ENCODE data around the gene ATP6V0C. TPM values are rescaled to one million over a fixed set of nuclear protein-coding genes. Genes with fewer than 3 reads are reported as not detected.

The ATP6V0C gene
- total and polyA plus RNA-seq, 7 donors, result 33.2 to 233 (median 51.5) TPM

DNA sequence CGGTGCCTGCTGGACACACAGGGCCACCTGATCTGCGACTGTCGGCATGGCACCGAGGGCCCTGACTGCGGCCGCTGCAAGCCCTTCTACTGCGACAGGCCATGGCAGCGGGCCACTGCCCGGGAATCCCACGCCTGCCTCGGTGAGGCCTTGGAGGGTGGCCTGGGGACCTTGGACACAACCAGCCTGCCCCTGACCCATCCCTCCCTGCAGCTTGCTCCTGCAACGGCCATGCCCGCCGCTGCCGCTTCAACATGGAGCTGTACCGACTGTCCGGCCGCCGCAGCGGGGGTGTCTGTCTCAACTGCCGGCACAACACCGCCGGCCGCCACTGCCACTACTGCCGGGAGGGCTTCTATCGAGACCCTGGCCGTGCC lies 41.3 kb upstream of the ATP6V0C start:
- intact Hi-C loops (cut with DNase I), result no loop called here
- H3K4me3 ChIP-seq, result no peak overlapping the region
- peaks cover 0 to 66% (median 57%) of the 10 kb centered on the region in 4 donors for H3K4me1 ChIP-seq
- H3K9me3 ChIP-seq, result no peaks in the 10 kb centered on the region
- WGBS, 2 donors, result 91 to 94% methylated on average over 27 of the region's 27 CpGs
- no peak for DNase-seq
- H3K27ac ChIP-seq, result no peak overlapping the region
- peaks cover 32 to 60% (median 49%) of the 10 kb centered on the region in 3 donors for H3K27me3 ChIP-seq
- H3K36me3 ChIP-seq, result no peaks in the 10 kb centered on the region
- TF ChIP-seq, protein P1, sequence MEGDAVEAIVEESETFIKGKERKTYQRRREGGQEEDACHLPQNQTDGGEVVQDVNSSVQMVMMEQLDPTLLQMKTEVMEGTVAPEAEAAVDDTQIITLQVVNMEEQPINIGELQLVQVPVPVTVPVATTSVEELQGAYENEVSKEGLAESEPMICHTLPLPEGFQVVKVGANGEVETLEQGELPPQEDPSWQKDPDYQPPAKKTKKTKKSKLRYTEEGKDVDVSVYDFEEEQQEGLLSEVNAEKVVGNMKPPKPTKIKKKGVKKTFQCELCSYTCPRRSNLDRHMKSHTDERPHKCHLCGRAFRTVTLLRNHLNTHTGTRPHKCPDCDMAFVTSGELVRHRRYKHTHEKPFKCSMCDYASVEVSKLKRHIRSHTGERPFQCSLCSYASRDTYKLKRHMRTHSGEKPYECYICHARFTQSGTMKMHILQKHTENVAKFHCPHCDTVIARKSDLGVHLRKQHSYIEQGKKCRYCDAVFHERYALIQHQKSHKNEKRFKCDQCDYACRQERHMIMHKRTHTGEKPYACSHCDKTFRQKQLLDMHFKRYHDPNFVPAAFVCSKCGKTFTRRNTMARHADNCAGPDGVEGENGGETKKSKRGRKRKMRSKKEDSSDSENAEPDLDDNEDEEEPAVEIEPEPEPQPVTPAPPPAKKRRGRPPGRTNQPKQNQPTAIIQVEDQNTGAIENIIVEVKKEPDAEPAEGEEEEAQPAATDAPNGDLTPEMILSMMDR (IDR thresholded peaks at IDR 0.05), result no peak
- no peak for TF ChIP-seq POLR2AphosphoS5 (IDR thresholded peaks at IDR 0.05)
- TF ChIP-seq EP300 (IDR thresholded peaks at IDR 0.05), result no peak
- TF ChIP-seq POLR2A (IDR thresholded peaks at IDR 0.05), result no peak

DNA sequence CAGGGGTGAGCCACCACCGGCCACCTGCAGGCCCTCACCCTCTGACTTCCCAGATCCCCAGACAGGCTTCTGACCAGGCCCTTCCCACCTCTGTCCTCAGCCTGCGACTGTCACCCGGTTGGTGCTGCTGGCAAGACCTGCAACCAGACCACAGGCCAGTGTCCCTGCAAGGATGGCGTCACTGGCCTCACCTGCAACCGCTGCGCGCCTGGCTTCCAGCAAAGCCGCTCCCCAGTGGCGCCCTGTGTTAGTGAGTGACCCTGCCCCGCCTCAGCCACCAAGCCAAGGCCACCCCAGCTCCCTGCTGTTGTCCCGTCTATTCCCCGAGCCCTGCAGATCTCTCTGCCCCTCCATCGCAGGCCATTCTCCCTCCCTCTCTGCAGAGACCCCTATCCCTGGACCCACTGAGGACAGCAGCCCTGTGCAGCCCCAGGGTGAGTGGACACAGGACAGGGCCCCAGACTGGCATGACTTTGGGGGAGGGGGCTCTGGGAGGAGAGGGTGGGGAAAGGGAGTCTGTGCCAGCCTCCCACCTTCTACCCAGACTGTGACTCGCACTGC lies 40.8 kb upstream of the ATP6V0C start:
- intact Hi-C loops (cut with DNase I), result no loop called here
- peaks cover 0 to 61% (median 52%) of the 10 kb centered on the region in 4 donors for H3K4me1 ChIP-seq
- 46 to 85% methylated on average over 14 of the region's 14 CpGs for WGBS, 2 donors

DNA sequence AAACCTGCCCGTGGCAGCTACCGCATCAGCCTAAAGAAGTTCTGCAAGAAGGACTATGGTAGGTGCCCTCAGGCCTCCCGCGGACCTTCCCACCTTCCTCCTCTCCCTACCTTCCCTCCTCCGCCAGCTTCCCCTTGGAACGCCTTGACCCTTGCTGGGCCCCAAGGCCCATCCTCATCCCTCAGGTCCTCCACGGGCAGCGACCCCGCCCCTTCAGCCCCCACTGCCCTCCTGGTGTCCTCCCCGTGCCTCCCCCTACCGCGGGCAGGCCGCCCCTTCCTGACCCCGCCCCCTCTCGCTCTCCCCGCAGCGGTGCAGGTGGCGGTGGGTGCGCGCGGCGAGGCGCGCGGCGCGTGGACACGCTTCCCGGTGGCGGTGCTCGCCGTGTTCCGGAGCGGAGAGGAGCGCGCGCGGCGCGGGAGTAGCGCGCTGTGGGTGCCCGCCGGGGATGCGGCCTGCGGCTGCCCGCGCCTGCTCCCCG lies 40.3 kb upstream of the ATP6V0C start:
- TF ChIP-seq EP300 (IDR thresholded peaks at IDR 0.05) (no peak), POLR2A (IDR thresholded peaks at IDR 0.05) (no peak), POLR2AphosphoS5 (IDR thresholded peaks at IDR 0.05) (no peak)
- TF ChIP-seq, protein P1 (IDR thresholded peaks at IDR 0.05), result no peak
- Histone ChIP-seq H3K9me3 (no peaks in the 10 kb centered on the region), H3K4me3 (peak overlapping the region in 3 of 4 donors; percentile 73 to 88 (median 76)), H3K4me1 (peaks cover 0 to 56% (median 47%) of the 10 kb centered on the region in 4 donors), H3K36me3 (no peaks in the 10 kb centered on the region), H3K27ac (no peak overlapping the region), H3K27me3 (peaks cover 32 to 52% (median 49%) of the 10 kb centered on the region in 3 donors)
- intact Hi-C loops (cut with DNase I), result no loop called here
- WGBS, 2 donors, result 1 to 3% methylated on average over 49 of the region's 49 CpGs
- no peak for DNase-seq

More for the DNA sequence above, 40.8 kb upstream of the ATP6V0C start:
- Histone ChIP-seq H3K36me3 (no peaks in the 10 kb centered on the region), H3K4me3 (no peak overlapping the region), H3K9me3 (no peaks in the 10 kb centered on the region), H3K27me3 (peaks cover 32 to 57% (median 49%) of the 10 kb centered on the region in 3 donors), H3K27ac (no peak overlapping the region)
- TF ChIP-seq EP300 (IDR thresholded peaks at IDR 0.05), result no peak
- TF ChIP-seq POLR2A (IDR thresholded peaks at IDR 0.05), result no peak
- no peak for TF ChIP-seq POLR2AphosphoS5 (IDR thresholded peaks at IDR 0.05)
- TF ChIP-seq, protein P1 (IDR thresholded peaks at IDR 0.05), result no peak
- DNase-seq, result no peak

DNA sequence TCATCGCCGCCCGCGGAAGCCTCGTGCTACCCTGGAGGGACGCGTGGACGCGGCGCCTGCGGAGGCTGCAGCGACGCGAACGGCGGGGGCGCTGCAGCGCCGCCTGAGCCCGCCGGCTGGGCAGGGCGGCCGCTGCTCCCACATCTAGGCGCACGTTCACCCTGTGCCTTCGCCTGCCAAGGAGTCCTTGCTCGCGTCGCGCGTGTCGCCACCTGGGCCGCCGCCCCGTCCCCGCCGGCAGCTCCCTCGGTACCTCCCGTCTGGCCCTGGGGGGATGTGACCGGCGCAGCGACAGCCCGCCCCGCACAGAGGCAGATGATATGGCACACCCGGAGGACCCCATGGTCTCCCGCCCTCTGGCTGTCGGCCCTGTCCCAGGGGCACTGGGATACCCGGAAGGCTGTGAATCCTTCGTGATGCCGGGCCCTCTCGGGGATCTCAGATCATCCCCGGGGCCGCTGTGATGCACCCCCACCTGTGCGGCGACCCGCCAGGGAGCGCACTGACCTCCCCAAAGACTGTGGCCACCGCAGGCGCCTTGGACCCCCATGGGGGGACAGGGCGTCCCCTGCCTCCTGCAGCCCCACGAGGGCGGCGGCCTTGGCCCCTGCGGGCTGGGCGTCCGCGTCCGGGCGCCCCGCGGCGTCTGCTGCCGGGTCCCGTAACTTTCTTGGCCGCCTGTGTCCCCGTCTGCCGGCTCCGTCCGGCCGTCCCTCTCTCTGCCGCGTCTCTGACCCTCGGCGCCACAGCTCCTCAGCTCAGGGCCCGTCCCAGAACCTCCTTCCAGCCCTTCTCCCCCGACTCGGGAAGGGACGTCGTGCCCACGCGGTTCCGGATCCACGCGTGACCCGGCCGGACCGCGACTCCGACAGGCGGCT lies 39.5 kb upstream of the ATP6V0C start:
- Histone ChIP-seq H3K4me3 (peak overlapping the region; percentile 60 to 88 (median 74)), H3K4me1 (peaks cover 0 to 48% (median 40%) of the 10 kb centered on the region in 4 donors), H3K27ac (peak overlapping the region; percentile 84 to 89 (median 88)), H3K36me3 (no peaks in the 10 kb centered on the region), H3K9me3 (no peaks in the 10 kb centered on the region), H3K27me3 (peaks cover 26 to 44% (median 42%) of the 10 kb centered on the region in 3 donors)
- no peak for DNase-seq
- TF ChIP-seq, protein P1 (IDR thresholded peaks at IDR 0.05), result peak in 1 of 4 experiments; percentile 32
- TF ChIP-seq POLR2AphosphoS5 (IDR thresholded peaks at IDR 0.05), result no peak
- peak in 1 of 2 donors; percentile 23 for TF ChIP-seq POLR2A (IDR thresholded peaks at IDR 0.05)
- TF ChIP-seq EP300 (IDR thresholded peaks at IDR 0.05), result no peak
- 0 to 1% methylated on average over 100 of the region's 100 CpGs for WGBS, 2 donors
- intact Hi-C loops (cut with DNase I), result loop anchor here (2.0 kb wide), 1 partner anchor 27 kb away; no protein-coding TSS in a partner anchor
